GM12878 (cell line): Measurements from ENCODE around the gene CDKN3. TPM values are rescaled to one million over a fixed set of nuclear protein-coding genes. Genes with fewer than 3 reads are reported as not detected.
"Not testable (repeated sequence)": the region's sequence is repeated elsewhere in the genome, so short reads cannot be mapped to it uniquely, and the experiment has no call there.

Experiments used
- ATAC-seq: fragments of 200-7000 bp; cut with Tn5 transposase; 3 replicates; pipeline ENCODE4 v1.9.1; 2020; ENCODE audit warnings: mild to moderate bottlenecking, moderate library complexity
- BruUV-seq: library from RNA; stranded (reverse); fragments of 400-500 nt; replicated peaks from 2 replicates; lab custom pipeline; 2021; lab: Mats Ljungman, UMichigan
- CTCF ChIA-PET: fragments of 300-600 bp; sonication (Branson Sonifier 250); formaldehyde crosslinking; extraction: SDS; loops from one replicate; lab custom pipeline; 2021; ENCODE audit warnings: inconsistent platforms; lab: Yijun Ruan, JAX
- POLR2A ChIA-PET: fragments of 350-600 bp; formaldehyde crosslinking; extraction: SDS; loops from one replicate; lab custom pipeline; 2021; ENCODE audit warnings: inconsistent platforms; lab: Charles Lee
- RAD21 ChIA-PET: fragments of 300-600 bp; sonication (Branson Sonifier 250); formaldehyde crosslinking; loops from one replicate; lab custom pipeline; 2023; ENCODE audit warnings: antibody characterized with exemption; ENCODE audit not compliant: unreplicated experiment; lab: Charles Lee
- SMC1A ChIA-PET: fragments of 300-600 bp; sonication (Branson Sonifier 250); formaldehyde crosslinking; loops from one replicate; lab custom pipeline; 2023; ENCODE audit not compliant: unreplicated experiment, uncharacterized antibody; lab: Charles Lee
- DNase-seq: peaks from one replicate; pipeline ENCODE4 v3.0.0-alpha.2; 2011; ENCODE audit warnings: low read depth, low spot score
- FAIRE-seq: peaks from 3 replicates; lab custom pipeline; 2011; peaks lifted over from hg19 to GRCh38; lab: Jason Lieb, UNC
- H2AFZ ChIP-seq: 2 replicates; pipeline ENCODE4 v1.6.0; 2011; ENCODE audit warnings: low read depth, low read length, control low read depth; ENCODE audit not compliant: control insufficient read depth
- H3K27ac ChIP-seq: 2 replicates; pipeline ENCODE4 v1.5.1; 2011; ENCODE audit warnings: control low read depth; ENCODE audit not compliant: control insufficient read depth, insufficient read depth
- H3K27me3 ChIP-seq, 2 experiments: replicated peaks in 1 of 2; 2 replicates each; pipeline versions ENCODE4 v1.6.0 to v1.6.1; 2011; ENCODE audit warnings: low read length in 1 of 2; ENCODE audit not compliant: control insufficient read depth in 2 of 2, insufficient read depth in 2 of 2
- H3K36me3 ChIP-seq, 2 experiments: 2 replicates each; pipeline ENCODE4 v1.5.1; 2011; ENCODE audit warnings: low read length in 1 of 2; ENCODE audit not compliant: control insufficient read depth in 2 of 2, insufficient read depth in 2 of 2
- H3K4me1 ChIP-seq: 2 replicates; pipeline ENCODE4 v1.6.1; 2011; ENCODE audit warnings: mild to moderate bottlenecking, low read length, moderate library complexity, mixed read lengths; ENCODE audit not compliant: control insufficient read depth, insufficient read depth
- H3K4me2 ChIP-seq: 2 replicates; pipeline ENCODE4 v1.6.0; 2011; ENCODE audit warnings: control low read depth; ENCODE audit not compliant: control insufficient read depth, insufficient read depth
- H3K4me3 ChIP-seq: fragments of 200-600 bp; sonication (generic); 2 replicates; pipeline ENCODE4 v1.5.1; 2016
- H3K79me2 ChIP-seq: 2 replicates; pipeline ENCODE4 v1.6.0; 2011; ENCODE audit warnings: low read length; ENCODE audit not compliant: control insufficient read depth, insufficient read depth
- H3K9ac ChIP-seq: 2 replicates; pipeline ENCODE4 v1.8.0; 2011; ENCODE audit warnings: low read length, control low read depth, mixed read lengths; ENCODE audit not compliant: control insufficient read depth, insufficient read depth
- H3K9me3 ChIP-seq: replicated peaks from 3 replicates; pipeline ENCODE4 v1.5.1; 2011; ENCODE audit warnings: mild to moderate bottlenecking, low read length; ENCODE audit not compliant: control insufficient read depth, insufficient read depth
- H4K20me1 ChIP-seq: 2 replicates; pipeline ENCODE4 v1.6.0; 2011; ENCODE audit not compliant: control insufficient read depth, insufficient read depth
- MYC ChIP-seq: IDR thresholded peaks from 2 replicates; pipeline ENCODE4 v1.6.1; 2011; ENCODE audit warnings: mild to moderate bottlenecking, low read length, moderate library complexity, inconsistent platforms; ENCODE audit not compliant: insufficient read depth, insufficient replicate concordance, insufficient read length, severe bottlenecking
- NFYB ChIP-seq: IDR thresholded peaks from 2 replicates; pipeline ENCODE4 v1.6.1; 2011; ENCODE audit warnings: low read depth, mild to moderate bottlenecking, low read length, improper control_type of control experiment, moderate library complexity; ENCODE audit not compliant: insufficient read depth
- TBL1XR1 ChIP-seq: IDR thresholded peaks from 2 replicates; pipeline ENCODE4 v1.6.1; 2012; ENCODE audit warnings: low read depth, low read length, improper control_type of control experiment
- WGBS: methylation state at CpG from one replicate; pipeline ENCODE4 v1.1.6; 2016; ENCODE audit warnings: low lambda C conversion rate; ENCODE audit not compliant: insufficient replicate concordance, insufficient coverage; ENCODE audit errors: missing lambda C conversion rate; 5-methylcytosine and 5-hydroxymethylcytosine counted together
- in situ Hi-C: fragments of 300-500 bp; cut with MboI; formaldehyde crosslinking; loops from 9 replicates; pipeline ENCODE4 v1.14.3; 2018; ENCODE audit warnings: mixed read lengths
- intact Hi-C: fragments of 100-400 bp; cut with micrococcal nuclease; formaldehyde crosslinking; loops from one replicate; pipeline ENCODE4 v1.14.2; 2022; ENCODE audit not compliant: unreplicated experiment
- polyA plus RNA-seq, 11 experiments: library from polyadenylated mRNA; depleted of rRNA in 4 of 11; unstranded in 6 of 11; stranded (reverse) in 5 of 11; fragments of >200 nt; fragmentation: Nextera tagmentation in 4 of 11; fragmentation: Illumina TruSeq in 1 of 11; extraction: Ambion mirVana in 4 of 11; extraction: Trizol in 1 of 11; gene quantifications; 1 replicate in 1 of 11; 2 replicates in 10 of 11; pipeline versions ENCODE4 v1.2.1 to v1.2.3, GENCODE V29; 2011 to 2016; ENCODE audit warnings: inconsistent platforms in 2 of 11, missing spikeins in 2 of 11, low read depth in 1 of 11
- total RNA-seq, 4 experiments: library from RNA; depleted of rRNA in 3 of 4; stranded (reverse); fragments of >200 nt in 3 of 4; fragmentation: Illumina TruSeq in 1 of 4; extraction: Trizol in 1 of 4; gene quantifications; 2 replicates each; pipeline versions ENCODE4 v1.2.1 to v1.2.3, GENCODE V29; 2013 to 2021
- TF ChIP-seq, protein P1 (sequence below): fragments of 450-650 bp; IDR thresholded peaks from 2 replicates; pipeline ENCODE4 v1.6.1; 2017; ENCODE audit warnings: mild to moderate bottlenecking
- TF ChIP-seq, protein P2 (sequence below): IDR thresholded peaks from 2 replicates; pipeline ENCODE4 v1.6.1; 2011; ENCODE audit warnings: low read depth, low read length, improper control_type of control experiment, borderline replicate concordance

Gene CDKN3
- total and polyA plus RNA-seq, 10 of the 15 experiments (the other 5 are each of a cell fraction or from before 2014, with no cell fraction given): 54.9 to 197 (median 111) TPM

DNA sequence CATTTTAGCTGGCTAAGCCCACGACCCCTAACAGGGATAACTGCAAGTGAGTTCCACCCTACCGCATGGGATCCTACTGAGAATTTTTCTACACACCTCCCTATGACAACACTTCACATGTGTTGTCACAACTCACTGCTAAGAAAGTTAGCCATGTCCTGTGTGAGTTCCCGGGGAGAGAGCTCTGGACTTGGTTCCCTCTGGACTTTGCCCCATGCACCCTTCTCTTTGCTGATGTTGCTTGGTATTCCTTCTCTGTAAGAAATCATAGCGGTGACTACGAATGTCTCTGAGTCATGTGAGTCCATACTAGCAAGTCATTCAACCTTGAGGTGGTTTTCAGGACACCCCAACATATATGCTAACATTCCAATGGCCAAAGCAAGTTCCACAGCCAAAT is 9.5 kb upstream of the CDKN3 start (continued):
- TF ChIP-seq, protein P1, sequence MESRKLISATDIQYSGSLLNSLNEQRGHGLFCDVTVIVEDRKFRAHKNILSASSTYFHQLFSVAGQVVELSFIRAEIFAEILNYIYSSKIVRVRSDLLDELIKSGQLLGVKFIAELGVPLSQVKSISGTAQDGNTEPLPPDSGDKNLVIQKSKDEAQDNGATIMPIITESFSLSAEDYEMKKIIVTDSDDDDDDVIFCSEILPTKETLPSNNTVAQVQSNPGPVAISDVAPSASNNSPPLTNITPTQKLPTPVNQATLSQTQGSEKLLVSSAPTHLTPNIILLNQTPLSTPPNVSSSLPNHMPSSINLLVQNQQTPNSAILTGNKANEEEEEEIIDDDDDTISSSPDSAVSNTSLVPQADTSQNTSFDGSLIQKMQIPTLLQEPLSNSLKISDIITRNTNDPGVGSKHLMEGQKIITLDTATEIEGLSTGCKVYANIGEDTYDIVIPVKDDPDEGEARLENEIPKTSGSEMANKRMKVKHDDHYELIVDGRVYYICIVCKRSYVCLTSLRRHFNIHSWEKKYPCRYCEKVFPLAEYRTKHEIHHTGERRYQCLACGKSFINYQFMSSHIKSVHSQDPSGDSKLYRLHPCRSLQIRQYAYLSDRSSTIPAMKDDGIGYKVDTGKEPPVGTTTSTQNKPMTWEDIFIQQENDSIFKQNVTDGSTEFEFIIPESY: no peak
- no peak for TF ChIP-seq TBL1XR1
- TF ChIP-seq, protein P2, sequence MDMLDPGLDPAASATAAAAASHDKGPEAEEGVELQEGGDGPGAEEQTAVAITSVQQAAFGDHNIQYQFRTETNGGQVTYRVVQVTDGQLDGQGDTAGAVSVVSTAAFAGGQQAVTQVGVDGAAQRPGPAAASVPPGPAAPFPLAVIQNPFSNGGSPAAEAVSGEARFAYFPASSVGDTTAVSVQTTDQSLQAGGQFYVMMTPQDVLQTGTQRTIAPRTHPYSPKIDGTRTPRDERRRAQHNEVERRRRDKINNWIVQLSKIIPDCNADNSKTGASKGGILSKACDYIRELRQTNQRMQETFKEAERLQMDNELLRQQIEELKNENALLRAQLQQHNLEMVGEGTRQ: no peak

DNA sequence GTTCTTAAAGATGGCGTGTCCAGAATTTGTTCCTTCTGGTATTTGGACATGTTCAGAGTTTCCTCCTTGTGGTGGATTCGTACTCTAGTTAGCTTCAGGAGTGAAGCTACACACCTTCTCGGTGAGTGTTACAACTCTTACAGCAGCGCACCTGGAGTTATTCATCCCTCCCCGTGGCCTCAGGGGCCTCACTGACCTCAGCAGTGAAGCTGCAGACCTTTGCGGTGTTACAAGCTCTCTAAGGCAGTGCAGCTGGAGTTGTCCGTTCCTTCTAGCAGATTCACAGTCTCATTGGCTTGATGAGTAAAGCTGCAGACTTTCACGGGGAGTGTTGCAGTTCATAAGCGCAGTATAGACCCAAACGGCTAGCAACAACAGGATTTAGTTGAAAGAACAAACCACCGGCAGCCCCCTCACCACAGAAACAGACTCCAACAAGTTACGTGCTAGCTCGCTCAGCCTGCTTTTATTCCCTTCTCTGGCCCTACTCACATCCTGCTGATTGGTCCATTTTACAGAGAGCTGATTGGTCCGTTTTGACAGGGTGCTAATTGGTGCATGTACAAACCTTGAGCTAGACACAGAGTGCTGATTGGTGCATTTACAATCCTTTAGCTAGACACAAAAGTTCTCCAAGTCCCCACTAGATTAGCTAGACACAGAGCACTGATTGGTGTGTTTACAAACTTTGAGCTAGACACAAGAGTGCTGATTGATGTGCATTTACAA is 4.5 kb upstream of the CDKN3 start:
- TF ChIP-seq MYC (no peak), NFYB (peak; percentile 68; the same call in 1 of the 2 replicates)
- H2AFZ ChIP-seq: no peak overlapping the region
- H3K9ac ChIP-seq: no peak overlapping the region
- no peaks in the 10 kb centered on the region for H3K27me3 ChIP-seq
- no peak overlapping the region for H3K27ac ChIP-seq
- ChIA-PET SMC1A (interaction anchor here (1.3 kb wide), 1 partner anchor 18 kb away, joined by 4 read pairs; no protein-coding TSS in a partner anchor), POLR2A (no interaction called here), RAD21 (no interaction called here), CTCF (interaction anchor here (0.6 to 1.0 kb wide), 2 partner anchors 44 to 1731 kb away, joined by 3 read pairs; no protein-coding TSS in a partner anchor)
- H3K9me3 ChIP-seq: no peaks in the 10 kb centered on the region
- BruUV-seq: no TSS peak
- intact Hi-C loops: no loop called here
- peaks cover 4% of the 10 kb centered on the region for H3K79me2 ChIP-seq
- H3K36me3 ChIP-seq: no peaks in the 10 kb centered on the region
- H3K4me3 ChIP-seq: no peak overlapping the region
- H3K4me2 ChIP-seq: no peak overlapping the region
- DNase-seq (no peak), ATAC-seq (no peak), FAIRE-seq (no peak)
- in situ Hi-C loops: no loop called here
- 83% methylated on average over 14 of the region's 14 CpGs for WGBS
- no peaks in the 10 kb centered on the region for H4K20me1 ChIP-seq
- H3K4me1 ChIP-seq: no peaks in the 10 kb centered on the region

DNA sequence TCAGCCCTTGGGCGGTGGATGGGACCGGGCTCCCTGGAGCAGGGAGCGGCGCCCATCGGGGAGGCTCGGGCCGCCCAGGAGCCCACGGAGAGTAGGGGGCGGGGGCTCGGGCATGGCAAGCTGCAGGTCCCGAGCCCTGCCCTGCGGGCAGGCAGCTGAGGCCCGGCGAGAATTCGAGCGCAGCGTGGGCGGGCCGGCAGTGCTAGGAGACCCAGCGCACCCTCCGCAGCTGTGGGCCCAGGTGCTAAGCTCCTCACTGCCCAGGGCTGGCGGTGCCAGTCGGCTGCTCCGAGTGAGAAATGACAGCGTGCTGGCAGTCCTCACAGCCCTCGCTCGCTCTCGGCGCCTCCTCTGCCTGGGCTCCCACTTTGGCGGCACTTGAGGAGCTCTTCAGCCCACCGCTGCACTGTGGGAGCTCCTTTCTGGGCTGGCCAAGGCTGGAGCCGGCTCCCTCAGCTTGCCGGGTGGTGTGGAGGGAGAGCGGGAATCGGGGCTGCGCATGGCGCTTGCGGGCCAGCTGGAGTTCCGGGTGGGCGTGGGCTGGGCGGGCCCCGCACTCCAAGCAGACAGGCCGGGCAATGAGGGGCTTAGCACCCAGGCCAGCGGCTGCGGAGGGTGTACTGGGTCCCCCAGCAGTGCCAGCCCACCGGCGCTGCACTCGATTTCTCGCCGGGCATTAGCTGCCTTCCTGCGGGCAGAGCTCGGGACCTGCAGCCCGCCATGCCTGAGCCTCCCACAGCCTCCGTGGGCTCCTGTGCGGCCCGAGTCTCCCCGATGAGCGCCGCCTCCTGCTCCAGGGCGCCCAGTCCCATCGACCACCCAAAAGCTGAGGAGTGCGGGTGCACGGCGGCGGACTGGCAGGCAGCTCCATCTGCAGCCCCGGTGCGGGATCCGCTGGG is 3.6 kb upstream of the CDKN3 start:
- H3K4me1 ChIP-seq, in situ Hi-C loops, H3K4me3 ChIP-seq, DNase-seq, POLR2A ChIA-PET, H4K20me1 ChIP-seq, FAIRE-seq, H3K36me3 ChIP-seq, H3K9ac ChIP-seq, H3K27ac ChIP-seq, RAD21 ChIA-PET, H3K9me3 ChIP-seq, H3K27me3 ChIP-seq, H2AFZ ChIP-seq, SMC1A ChIA-PET, ATAC-seq, BruUV-seq, H3K4me2 ChIP-seq, intact Hi-C loops: not testable (repeated sequence)
- CTCF ChIA-PET: interaction anchor here (1.0 kb wide), 1 partner anchor 45 kb away, joined by 3 read pairs; no protein-coding TSS in a partner anchor
- H3K79me2 ChIP-seq: peaks cover 12% of the 10 kb centered on the region
- WGBS: 92% methylated on average over 66 of the region's 68 CpGs
